IMR-90 (cell line): ENCODE results near the gene CELSR1. TPM values are rescaled to one million over a fixed set of nuclear protein-coding genes. Genes with fewer than 3 reads are reported as not detected.

Experiments
- ATAC-seq: fragments of 200-7000 bp; cut with Tn5 transposase; 2 replicates; pipeline ENCODE4 v1.9.1; 2020; ENCODE audit warnings: low read depth, mild to moderate bottlenecking, moderate library complexity
- BruUV-seq: library from RNA; stranded (reverse); fragments of 400-500 nt; replicated peaks from 2 replicates; lab custom pipeline; 2021; lab: Mats Ljungman, UMichigan
- CTCF ChIA-PET: fragments of 300-600 bp; formaldehyde crosslinking; extraction: SDS; loops from one replicate; lab custom pipeline; 2021; ENCODE audit warnings: antibody characterized with exemption; lab: Yijun Ruan, JAX
- POLR2A ChIA-PET: fragments of 300-600 bp; sonication (Branson Sonifier 250); formaldehyde crosslinking; loops from one replicate; lab custom pipeline; 2022; ENCODE audit warnings: antibody characterized with exemption; ENCODE audit not compliant: unreplicated experiment; lab: Charles Lee
- DNase-seq: peaks from one replicate; pipeline ENCODE4 v3.0.0; 2013
- H2AFZ ChIP-seq: replicated peaks from 2 replicates; pipeline ENCODE3; 2013; ENCODE audit warnings: low read length, mild to moderate bottlenecking; ENCODE audit not compliant: poor library complexity
- H2AK5ac ChIP-seq: 2 replicates; pipeline ENCODE4 v1.6.1; 2013; ENCODE audit warnings: low read depth, low read length, inconsistent platforms
- H2AK9ac ChIP-seq: replicated peaks from 2 replicates; pipeline ENCODE3; 2013; ENCODE audit warnings: mild to moderate bottlenecking, low read depth, low read length, moderate library complexity; ENCODE audit not compliant: poor library complexity
- H2BK120ac ChIP-seq: 2 replicates; pipeline ENCODE4 v1.6.1; 2013; ENCODE audit warnings: low read depth, low read length, inconsistent platforms
- H2BK15ac ChIP-seq: 3 replicates; pipeline ENCODE4 v1.6.1; 2013; ENCODE audit warnings: low read depth, low read length, inconsistent platforms
- H2BK20ac ChIP-seq: 2 replicates; pipeline ENCODE4 v1.6.1; 2013; ENCODE audit warnings: low read depth, mild to moderate bottlenecking, inconsistent platforms, low read length, moderate library complexity
- H2BK5ac ChIP-seq: 2 replicates; pipeline ENCODE4 v1.6.1; 2013; ENCODE audit warnings: mild to moderate bottlenecking, low read depth, low read length, inconsistent platforms; ENCODE audit not compliant: poor library complexity, severe bottlenecking
- H3K14ac ChIP-seq: replicated peaks from 2 replicates; pipeline ENCODE4 v1.6.1; 2013; ENCODE audit warnings: low read depth, low read length, inconsistent platforms
- H3K18ac ChIP-seq: 2 replicates; pipeline ENCODE4 v1.6.1; 2013; ENCODE audit warnings: low read depth, low read length, control low read depth
- H3K23ac ChIP-seq: 2 replicates; pipeline ENCODE4 v1.6.1; 2013; ENCODE audit warnings: low read depth, low read length, inconsistent platforms
- H3K27ac ChIP-seq: 2 replicates; pipeline ENCODE4 v1.5.1; 2013; ENCODE audit warnings: mild to moderate bottlenecking, control low read depth, low read length; ENCODE audit not compliant: insufficient read depth
- H3K27me3 ChIP-seq: 2 replicates; pipeline ENCODE4 v1.6.1; 2013; ENCODE audit warnings: low read length; ENCODE audit not compliant: control insufficient read depth, insufficient read depth
- H3K36me3 ChIP-seq: 2 replicates; pipeline ENCODE4 v1.6.1; 2013; ENCODE audit warnings: low read length, mixed read lengths; ENCODE audit not compliant: control insufficient read depth, insufficient read depth
- H3K4ac ChIP-seq: 2 replicates; pipeline ENCODE4 v1.6.1; 2013; ENCODE audit warnings: low read depth, low read length, inconsistent platforms
- H3K4me1 ChIP-seq: 2 replicates; pipeline ENCODE4 v1.6.1; 2013; ENCODE audit warnings: low read length, mixed read lengths; ENCODE audit not compliant: control insufficient read depth, insufficient read depth
- H3K4me2 ChIP-seq: 2 replicates; pipeline ENCODE4 v1.6.1; 2013; ENCODE audit warnings: low read depth, mild to moderate bottlenecking, control low read depth, low read length, moderate library complexity
- H3K4me3 ChIP-seq: 2 replicates; pipeline ENCODE4 v1.5.1; 2013; ENCODE audit warnings: low read depth, mild to moderate bottlenecking, control low read depth, low read length, moderate library complexity; ENCODE audit not compliant: insufficient read depth
- H3K56ac ChIP-seq: 2 replicates; pipeline ENCODE4 v1.6.1; 2013; ENCODE audit warnings: low read length, inconsistent platforms; ENCODE audit not compliant: insufficient read depth; ENCODE audit errors: extremely low read depth
- H3K79me1 ChIP-seq, 2 experiments: 2 replicates each; pipeline ENCODE4 v1.6.1; 2013; ENCODE audit warnings: low read length in 2 of 2, inconsistent platforms in 1 of 2, low read depth in 1 of 2
- H3K9ac ChIP-seq: 2 replicates; pipeline ENCODE4 v1.6.1; 2013; ENCODE audit warnings: low read depth, low read length, control low read depth
- H3K9me1 ChIP-seq: 2 replicates; pipeline ENCODE4 v1.6.1; 2013; ENCODE audit warnings: low read length, inconsistent platforms; ENCODE audit not compliant: insufficient read depth
- H3K9me3 ChIP-seq: 2 replicates; pipeline ENCODE4 v1.6.1; 2013; ENCODE audit warnings: low read length; ENCODE audit not compliant: control insufficient read depth, insufficient read depth
- H4K20me1 ChIP-seq: 2 replicates; pipeline ENCODE4 v1.6.1; 2013; ENCODE audit warnings: low read length, inconsistent platforms; ENCODE audit not compliant: insufficient read depth
- H4K5ac ChIP-seq: 2 replicates; pipeline ENCODE4 v1.6.1; 2013; ENCODE audit warnings: mild to moderate bottlenecking, low read depth, low read length, control low read depth
- H4K8ac ChIP-seq, 2 experiments: 2 replicates each; pipeline ENCODE4 v1.6.1; 2013; ENCODE audit warnings: low read depth in 2 of 2, low read length in 2 of 2, control low read depth in 1 of 2, inconsistent platforms in 1 of 2
- H4K91ac ChIP-seq: 2 replicates; pipeline ENCODE4 v1.6.1; 2013; ENCODE audit warnings: low read depth, low read length, inconsistent platforms; ENCODE audit not compliant: insufficient read depth
- CEBPB ChIP-seq: IDR thresholded peaks from 2 replicates; pipeline ENCODE4 v1.6.1; 2012; ENCODE audit warnings: low read depth, low read length, improper control_type of control experiment
- WGBS, 2 experiments: methylation state at CpG; one replicate each; pipeline versions ENCODE4 v1.1.5 to v1.1.7; 2013; ENCODE audit warnings: missing lambda C conversion rate in 2 of 2; ENCODE audit not compliant: insufficient read length in 1 of 2; ENCODE audit errors: extremely low coverage in 2 of 2; 5-methylcytosine and 5-hydroxymethylcytosine counted together
- dilution Hi-C: fragments of 300-500 bp; cut with HindIII; formaldehyde crosslinking; loops from one replicate; pipeline ENCODE4 v1.14.3; 2018; ENCODE audit warnings: low sequenced_read_pairs; ENCODE audit not compliant: unreplicated experiment
- in situ Hi-C: fragments of 300-500 bp; cut with MboI; formaldehyde crosslinking; loops from 3 replicates; pipeline ENCODE4 v1.14.3; 2019; ENCODE audit warnings: low sequenced_read_pairs, inconsistent platforms, mixed read lengths
- intact Hi-C: fragments of 100-400 bp; cut with micrococcal nuclease; formaldehyde crosslinking; loops from 2 replicates; pipeline ENCODE4 v1.10.0; 2022
- polyA plus RNA-seq, 3 experiments: library from polyadenylated mRNA; depleted of rRNA; stranded (reverse); fragments of >200 nt; gene quantifications; 2 replicates each; pipeline ENCODE4 v1.2.3, GENCODE V29; 2012; ENCODE audit warnings: low replicate concordance in 1 of 3
- total RNA-seq: library from RNA; depleted of rRNA; stranded (reverse); fragments of >200 nt; gene quantifications from 2 replicates; pipeline ENCODE4 v1.2.3, GENCODE V29; 2012

CELSR1 gene
- total and polyA plus RNA-seq, 2 of the 4 experiments (the other 2 are of a cell fraction), result 0.36 to 0.82 TPM

DNA sequence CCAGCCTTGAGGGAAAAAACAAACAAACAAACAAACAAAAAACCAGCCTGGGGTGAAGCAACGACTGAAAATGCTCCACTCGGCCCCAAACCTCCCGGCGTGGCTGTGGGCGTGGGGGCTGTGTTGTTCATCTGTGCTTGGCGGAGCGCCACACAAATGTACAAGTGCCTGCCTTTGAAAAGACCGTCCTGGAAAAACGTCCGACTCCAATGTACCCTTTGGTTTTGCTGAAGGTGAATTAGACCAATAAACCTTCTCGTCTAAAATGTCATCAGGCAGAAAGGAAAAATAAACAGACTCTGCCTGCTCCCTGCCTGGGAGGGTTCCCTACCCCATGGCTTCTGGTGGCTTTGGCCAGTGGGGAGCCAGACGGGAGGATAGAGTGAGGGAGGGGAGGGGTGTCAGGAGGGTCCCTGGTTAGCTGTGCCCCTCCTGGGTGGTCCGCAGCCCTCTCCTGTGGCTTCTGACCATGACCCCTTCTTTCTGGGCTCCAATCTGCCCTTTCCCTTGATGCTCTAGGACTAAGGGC, 108.0 kb downstream of the CELSR1 start:
- dilution Hi-C loops (no loop called here), intact Hi-C loops (no loop called here), in situ Hi-C loops (no loop called here)
- H3K79me1 ChIP-seq, result no peaks in the 10 kb centered on the region
- H3K27ac ChIP-seq, result no peak overlapping the region
- no peak overlapping the region for H4K5ac ChIP-seq
- no peak overlapping the region for H4K8ac ChIP-seq
- H3K23ac ChIP-seq, result no peak overlapping the region
- no peak overlapping the region for H4K91ac ChIP-seq
- ATAC-seq (no peak), DNase-seq (no peak)
- H2BK15ac ChIP-seq, result no peak overlapping the region
- H3K4me2 ChIP-seq, result no peak overlapping the region
- H3K9ac ChIP-seq, result no peak overlapping the region
- H2BK20ac ChIP-seq, result no peak overlapping the region
- H2AFZ ChIP-seq, result no peak overlapping the region
- H3K9me3 ChIP-seq, result peaks cover 2% of the 10 kb centered on the region; the same call in 1 of the 2 replicates
- no CpG with 5 or more reads among the region's 13 CpGs for WGBS, 2 experiments
- H3K4ac ChIP-seq, result no peak overlapping the region
- no peak overlapping the region for H3K18ac ChIP-seq
- H3K4me3 ChIP-seq, result no peak overlapping the region
- H3K14ac ChIP-seq, result no peak overlapping the region
- BruUV-seq, result no TSS peak
- H2BK120ac ChIP-seq, result no peak overlapping the region
- H3K36me3 ChIP-seq, result no peaks in the 10 kb centered on the region
- H4K20me1 ChIP-seq, result no peaks in the 10 kb centered on the region
- H3K9me1 ChIP-seq, result no peaks in the 10 kb centered on the region
- CTCF ChIA-PET, result no interaction called here
- TF ChIP-seq CEBPB, result no peak
- no peak overlapping the region for H2AK5ac ChIP-seq
- POLR2A ChIA-PET, result no interaction called here
- H3K56ac ChIP-seq, result no peak overlapping the region
- H2BK5ac ChIP-seq, result no peak overlapping the region
- H3K27me3 ChIP-seq, result peaks cover 21% of the 10 kb centered on the region
- H2AK9ac ChIP-seq, result no peak overlapping the region
- no peaks in the 10 kb centered on the region for H3K4me1 ChIP-seq
